Adrenal gland (tissue), 5 donors: ENCODE data around the gene CBX8.

Experiments used
- POLR2A ChIP-seq, 2 donors: fragments of 450-650 bp; IDR thresholded peaks; one replicate each; pipeline ENCODE4 v1.6.1; 2017; ENCODE audit warnings: antibody characterized with exemption in 2 of 2, mild to moderate bottlenecking in 2 of 2, moderate library complexity in 1 of 2
- TF ChIP-seq, protein P1 (sequence below), 6 experiments: fragments of 450-650 bp in 4 of 6; fragments of 200-600 bp in 2 of 6; sonication (generic) in 1 of 6; IDR thresholded peaks; 1 replicate in 5 of 6; 2 replicates in 1 of 6; pipeline versions ENCODE4 v1.5.1 to v1.8.0; 2016 to 2021; ENCODE audit warnings: antibody characterized with exemption in 6 of 6, mild to moderate bottlenecking in 2 of 6, moderate library complexity in 1 of 6
- donor health status: DM: no; HTN: no; CAD: no.

DNA sequence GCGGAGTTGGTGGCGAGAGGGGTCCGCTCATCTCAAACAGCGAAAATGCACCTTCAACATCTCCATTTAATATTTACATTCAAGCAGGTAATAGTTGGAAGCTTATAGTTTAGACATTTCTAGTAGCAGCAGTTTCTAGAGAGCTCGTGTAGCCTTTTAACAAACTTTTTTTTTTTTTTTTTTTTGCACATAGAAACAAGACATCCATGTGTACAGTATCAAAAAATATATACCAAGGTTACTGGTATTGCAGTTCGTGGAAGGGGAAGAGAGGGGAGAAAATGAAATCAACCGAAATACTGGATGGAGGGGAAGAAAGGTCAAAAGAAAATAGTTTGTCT lies 36.2 kb upstream of the CBX8 start:
- no peak for TF ChIP-seq POLR2A (IDR thresholded peaks at IDR 0.05)
- TF ChIP-seq, protein P1, sequence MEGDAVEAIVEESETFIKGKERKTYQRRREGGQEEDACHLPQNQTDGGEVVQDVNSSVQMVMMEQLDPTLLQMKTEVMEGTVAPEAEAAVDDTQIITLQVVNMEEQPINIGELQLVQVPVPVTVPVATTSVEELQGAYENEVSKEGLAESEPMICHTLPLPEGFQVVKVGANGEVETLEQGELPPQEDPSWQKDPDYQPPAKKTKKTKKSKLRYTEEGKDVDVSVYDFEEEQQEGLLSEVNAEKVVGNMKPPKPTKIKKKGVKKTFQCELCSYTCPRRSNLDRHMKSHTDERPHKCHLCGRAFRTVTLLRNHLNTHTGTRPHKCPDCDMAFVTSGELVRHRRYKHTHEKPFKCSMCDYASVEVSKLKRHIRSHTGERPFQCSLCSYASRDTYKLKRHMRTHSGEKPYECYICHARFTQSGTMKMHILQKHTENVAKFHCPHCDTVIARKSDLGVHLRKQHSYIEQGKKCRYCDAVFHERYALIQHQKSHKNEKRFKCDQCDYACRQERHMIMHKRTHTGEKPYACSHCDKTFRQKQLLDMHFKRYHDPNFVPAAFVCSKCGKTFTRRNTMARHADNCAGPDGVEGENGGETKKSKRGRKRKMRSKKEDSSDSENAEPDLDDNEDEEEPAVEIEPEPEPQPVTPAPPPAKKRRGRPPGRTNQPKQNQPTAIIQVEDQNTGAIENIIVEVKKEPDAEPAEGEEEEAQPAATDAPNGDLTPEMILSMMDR (IDR thresholded peaks at IDR 0.05), result no peak
